ENCODE data around the gene HMGXB3.
A peak's percentile ranks its signal among the peaks of the same experiment; 100 is the strongest.
"Not testable (repeated sequence)": the region's sequence is repeated elsewhere in the genome, so short reads cannot be mapped to it uniquely, and the experiment has no call there.

Gene HMGXB3

DNA sequence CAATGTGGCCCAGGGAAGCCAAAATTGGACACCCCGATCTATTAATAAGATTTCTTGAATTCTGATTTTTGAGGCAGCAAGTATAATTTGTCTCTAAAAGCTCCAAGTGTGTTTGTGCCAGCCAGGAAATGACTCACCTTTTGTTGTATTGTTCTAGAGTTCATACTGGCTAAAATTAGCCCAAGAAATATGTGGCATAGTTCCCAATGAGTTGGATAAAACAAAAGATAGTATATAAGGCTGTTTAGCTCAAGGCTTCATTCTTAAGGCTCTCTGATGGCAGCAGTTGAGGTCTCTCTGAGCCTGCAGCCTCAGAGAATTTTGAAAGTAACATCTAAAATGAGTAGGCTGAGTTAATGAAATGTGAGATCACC is 21.6 kb downstream of the HMGXB3 start:
- peak; percentile 77 for DNase-seq (ENCODE audit: low read depth)

DNA sequence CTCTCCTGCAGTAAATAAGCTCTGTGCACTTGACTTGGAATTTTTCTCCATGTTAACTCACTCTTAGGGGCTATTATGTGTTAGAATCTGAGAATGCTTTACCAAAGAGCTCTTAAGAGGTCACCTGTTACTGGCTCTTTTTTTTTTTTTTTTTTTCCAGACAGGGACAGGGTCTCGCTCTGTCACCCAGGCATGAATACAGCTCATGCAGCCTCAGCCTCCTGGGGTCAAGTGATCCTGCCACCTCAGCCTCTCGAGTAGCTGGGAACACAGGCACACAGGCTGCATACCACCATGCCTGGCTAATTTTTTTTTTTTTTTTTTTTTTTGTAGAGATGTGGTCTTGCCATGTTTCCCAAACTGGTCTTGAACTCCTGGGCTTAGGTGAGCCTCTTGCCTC is 22.1 kb downstream of the HMGXB3 start:
- DNase-seq (ENCODE audit: low read depth): no peak

DNA sequence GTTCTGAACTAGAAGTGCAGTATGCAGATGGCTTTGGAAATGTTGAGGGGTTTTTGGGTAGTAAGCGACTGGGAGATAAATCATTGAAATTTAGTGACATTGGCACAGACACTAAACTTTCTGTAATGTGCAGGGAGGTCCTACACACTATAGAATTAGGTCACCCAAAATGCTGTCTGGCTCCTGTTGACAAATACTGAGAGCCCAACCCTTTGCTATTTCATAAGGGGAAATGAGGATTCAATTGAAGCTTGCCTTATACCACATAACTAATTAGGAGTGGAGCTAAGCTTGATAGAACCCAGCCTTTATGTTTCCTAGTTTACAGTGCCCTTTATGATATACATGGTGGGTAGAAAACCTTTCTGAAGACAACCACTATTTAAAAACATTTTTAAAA is 22.6 kb downstream of the HMGXB3 start:
- DNase-seq (ENCODE audit: low read depth): no peak

DNA sequence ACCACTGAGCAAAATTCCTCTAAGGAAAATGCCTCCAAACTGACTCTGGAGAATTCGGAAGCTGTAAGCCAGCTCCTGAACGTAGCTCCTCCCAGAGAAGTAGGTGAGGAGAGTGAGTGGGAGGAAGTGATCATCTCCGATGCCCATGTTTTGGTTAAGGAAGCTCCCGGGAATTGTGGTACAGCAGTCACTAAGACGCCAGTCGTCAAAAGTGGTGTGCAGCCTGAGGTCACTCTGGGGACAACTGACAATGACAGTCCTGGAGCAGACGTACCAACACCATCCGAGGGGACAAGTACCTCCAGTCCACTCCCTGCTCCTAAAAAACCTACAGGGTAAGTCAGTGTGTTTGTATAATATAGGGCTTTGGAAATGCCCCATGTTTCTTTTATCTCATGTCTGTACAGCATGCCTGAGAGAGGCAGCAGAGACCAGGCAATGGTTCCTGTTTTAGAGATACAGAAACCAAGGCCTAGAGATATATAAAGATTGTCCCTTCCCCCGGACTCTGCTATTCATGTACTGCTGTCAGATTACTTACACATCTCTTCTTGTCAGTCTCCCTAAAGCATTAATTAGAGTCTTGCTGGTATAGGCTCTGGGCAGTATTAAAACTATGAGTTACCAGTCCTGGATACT is 23.9 kb downstream of the HMGXB3 start:
- no peak for DNase-seq (ENCODE audit: low read depth)

DNA sequence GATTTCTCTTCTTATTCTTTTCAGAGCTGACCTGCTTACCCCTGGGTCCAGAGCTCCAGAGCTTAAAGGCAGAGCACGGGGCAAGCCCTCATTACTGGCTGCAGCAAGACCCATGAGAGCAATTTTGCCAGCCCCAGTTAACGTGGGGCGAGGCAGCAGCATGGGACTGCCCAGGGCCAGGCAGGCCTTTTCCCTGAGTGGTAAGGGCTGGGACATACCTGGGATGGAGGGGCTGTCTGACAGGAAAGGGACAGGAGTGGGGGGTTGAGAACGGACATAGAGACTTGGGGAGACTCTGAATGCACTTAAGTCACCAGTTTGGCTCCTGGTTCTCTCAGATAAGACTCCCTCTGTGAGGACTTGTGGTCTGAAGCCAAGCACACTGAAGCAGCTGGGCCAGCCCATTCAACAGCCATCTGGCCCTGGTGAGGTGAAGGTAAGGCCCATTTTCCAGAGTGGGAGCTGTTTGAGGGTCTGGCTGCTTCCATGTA is 26.2 kb downstream of the HMGXB3 start:
- DNase-seq (ENCODE audit: low read depth): no peak

DNA sequence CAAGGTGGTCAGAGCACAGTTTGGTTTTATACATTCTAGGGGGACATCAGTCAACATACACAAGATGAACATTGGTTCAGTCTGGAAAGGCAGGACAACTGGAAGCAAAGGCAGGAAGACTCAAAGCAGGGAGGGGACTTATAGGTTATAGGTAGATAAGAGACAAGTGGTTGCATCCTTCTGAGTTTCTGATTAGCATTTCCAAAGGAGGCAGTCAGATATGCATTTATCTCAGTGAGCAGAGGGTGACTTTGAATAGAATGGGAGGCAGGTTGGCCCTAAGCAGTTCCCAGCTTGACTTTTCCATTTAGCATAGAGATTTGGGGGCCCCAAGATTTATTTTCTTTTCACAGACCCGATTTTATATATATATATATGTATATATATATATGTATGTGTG is 27.5 kb downstream of the HMGXB3 start:
- not testable (repeated sequence) for DNase-seq (ENCODE audit: low read depth)

DNA sequence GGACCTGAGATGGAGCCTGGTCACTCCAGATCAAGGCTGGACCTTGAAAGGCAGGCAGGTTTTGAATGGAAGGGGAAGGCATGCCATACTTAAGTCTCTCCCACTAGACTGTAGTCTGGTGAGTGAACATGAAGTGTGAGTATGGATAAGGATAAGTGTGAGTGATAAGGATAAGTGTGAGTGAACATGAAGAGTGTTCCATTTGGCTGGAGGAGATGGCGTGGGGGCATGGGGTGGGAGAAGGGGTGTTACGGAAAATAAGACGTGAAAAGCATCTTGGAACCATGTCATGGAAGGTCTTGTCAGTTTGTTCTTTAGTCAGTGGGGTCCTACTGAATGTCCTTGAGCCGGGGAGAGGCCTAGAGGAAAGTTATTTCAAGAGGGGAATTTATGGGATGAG is 32.8 kb downstream of the HMGXB3 start:
- DNase-seq (ENCODE audit: low read depth): no peak

DNA sequence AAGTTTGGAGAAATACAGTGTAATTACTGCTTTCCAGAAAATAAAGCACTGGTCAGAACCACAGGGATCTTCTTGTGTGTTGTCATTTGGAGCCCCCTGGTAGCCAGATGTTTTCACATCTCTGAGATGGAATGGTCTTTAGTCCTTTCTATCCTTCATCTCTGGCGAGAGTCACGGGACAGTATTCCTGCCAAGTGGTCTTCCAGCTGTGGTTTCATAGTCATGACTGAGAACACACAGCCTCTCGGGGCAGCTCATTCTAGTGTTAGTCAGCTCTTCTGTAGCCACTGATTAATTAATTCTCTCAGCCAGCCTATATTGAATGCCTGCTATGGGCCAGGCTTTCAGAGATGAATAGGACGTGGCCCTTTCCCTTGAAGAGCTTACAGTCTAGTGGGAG is 34.1 kb downstream of the HMGXB3 start:
- peak; percentile 86 for DNase-seq (ENCODE audit: low read depth)

DNA sequence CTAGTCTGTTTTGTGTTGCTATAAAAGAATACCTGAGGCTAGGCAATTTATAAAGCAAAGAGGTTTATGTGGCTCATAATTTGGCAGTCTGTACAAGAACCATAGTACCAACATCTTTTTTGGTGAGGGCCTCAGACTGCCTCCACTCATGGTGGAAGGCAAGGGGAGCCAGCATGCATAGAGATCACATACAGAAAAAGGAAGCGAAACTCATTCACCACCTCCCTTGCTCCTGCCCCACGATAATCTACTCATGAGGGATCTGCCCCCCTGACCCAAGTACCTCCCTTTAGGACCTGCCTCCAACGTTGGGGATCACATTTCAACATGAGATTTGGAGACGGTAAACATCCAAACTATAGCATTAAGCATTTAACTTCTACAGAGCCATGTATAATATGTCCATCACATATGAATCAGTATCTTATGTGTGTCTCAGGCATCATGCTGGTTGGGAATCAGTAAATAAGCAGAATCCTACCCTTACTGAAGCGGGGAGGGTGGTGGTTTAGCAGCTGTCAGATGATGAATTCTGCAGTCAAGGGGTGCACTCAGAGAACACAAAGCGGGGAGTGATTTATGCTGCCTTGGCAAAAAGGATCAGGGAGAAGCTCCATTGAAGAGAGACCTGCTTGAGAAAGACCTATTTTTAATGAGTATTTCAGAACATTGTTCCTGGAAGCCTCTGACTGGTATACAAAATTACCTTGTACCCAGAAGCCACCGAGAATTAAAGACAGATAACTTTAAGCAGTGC is 34.8 kb downstream of the HMGXB3 start:
- DNase-seq (ENCODE audit: low read depth): no peak

DNA sequence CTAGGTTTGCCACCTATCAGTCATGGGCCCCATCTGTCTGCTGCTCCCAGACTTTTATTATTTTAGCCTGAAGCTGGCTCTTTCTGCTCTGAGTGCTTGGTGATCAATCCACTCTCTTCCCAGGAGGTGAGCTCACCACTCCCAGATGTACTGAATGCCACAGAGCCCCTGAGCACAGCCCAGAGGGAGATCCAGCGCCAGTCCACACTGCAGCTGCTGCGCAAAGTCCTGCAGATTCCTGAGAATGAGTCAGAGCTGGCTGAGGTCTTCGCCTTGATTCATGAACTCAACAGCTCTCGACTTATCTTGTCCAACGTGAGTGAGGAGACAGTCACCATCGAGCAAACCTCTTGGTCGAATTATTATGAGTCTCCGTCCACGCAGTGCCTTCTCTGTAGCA is 36.0 kb downstream of the HMGXB3 start:
- DNase-seq (ENCODE audit: low read depth): peak; percentile 96

DNA sequence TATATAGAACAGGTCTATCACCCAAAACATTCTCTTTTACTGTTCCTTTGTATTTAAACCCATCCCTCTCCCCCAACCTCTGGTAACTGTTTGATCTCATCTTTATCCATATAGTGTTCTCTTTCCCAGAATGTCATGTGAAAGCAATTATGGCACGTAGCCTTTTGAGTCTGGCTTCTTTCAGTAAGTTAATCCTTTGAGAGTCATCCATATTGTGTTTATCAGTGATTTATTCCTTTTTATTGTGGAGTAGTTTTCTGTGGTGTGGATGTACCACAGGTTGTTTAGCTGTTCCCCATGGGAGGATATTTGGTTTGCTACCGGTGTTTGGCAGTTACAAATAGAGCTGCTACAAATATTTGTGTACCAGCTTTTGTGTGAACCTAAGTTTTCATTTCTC is 38.0 kb downstream of the HMGXB3 start:
- no peak for DNase-seq (ENCODE audit: low read depth)

DNA sequence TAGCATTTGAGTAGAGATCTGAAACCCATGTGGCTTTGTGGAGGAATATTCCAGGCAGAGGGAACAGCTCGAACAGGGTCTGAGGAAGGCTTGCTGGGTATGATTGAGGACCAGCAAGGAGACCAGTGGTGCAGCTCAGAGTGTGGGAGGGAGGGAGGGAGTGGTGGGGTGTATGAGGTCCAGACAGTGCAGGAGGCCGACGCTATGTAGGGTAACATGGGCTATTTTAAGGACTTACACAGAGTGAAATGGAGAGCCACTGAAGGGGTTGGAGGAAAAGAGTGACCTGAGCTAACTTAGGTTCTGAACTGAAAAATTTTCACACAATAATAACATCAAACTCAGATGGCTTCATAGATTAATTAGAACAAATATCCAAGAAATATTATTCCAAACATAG is 41.9 kb downstream of the HMGXB3 start:
- no peak for DNase-seq (ENCODE audit: low read depth)

DNA sequence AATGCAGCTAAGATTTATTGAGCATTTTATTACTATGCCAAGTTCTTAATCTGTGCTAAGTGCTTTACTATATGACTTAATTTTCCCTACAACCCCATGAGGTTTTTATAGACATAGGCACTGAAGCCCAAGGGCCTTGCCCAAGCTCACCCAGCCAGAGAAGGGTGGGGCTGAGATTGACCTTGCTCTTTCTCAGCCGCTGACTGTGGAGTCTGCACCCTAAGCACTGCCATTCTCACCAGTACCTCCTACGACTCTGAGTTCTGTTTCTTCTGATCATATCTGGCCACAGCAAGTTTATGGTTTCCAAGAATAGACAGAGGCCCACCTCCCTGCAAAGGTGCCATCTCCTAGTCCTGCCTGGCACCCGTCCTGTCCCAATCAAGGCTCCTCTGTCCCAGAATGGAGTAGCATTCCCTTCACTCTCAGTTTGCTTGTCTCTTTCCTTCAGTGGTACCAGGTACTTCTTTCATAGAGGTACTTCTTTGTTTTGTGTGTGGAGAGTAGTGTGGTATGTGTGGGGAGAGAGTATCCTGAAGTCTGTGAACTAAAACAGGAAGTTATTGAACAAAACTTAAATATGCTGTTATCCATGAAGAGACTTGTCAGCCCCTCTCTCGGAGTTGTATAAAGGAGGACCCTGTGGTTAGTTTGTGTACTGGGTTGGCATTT is 43.3 kb downstream of the HMGXB3 start:
- no peak for DNase-seq (ENCODE audit: low read depth)

DNA sequence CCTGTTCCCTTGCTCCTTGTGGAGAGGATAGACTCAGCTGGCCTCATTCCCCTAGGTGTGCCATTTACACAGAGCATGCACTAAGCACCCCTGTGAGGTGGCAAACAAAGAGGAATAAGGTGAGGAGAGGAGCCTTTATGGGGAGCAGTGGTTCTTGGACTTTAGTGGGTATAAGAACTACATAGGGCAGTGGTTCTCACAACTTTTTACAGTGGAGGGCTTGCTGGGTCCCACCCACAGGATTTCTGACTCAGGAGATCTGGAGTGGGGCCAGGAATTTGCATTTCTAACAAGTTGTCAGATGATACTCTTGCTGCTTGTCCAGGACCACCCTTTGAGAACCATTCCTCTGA is 43.8 kb downstream of the HMGXB3 start:
- no peak for DNase-seq (ENCODE audit: low read depth)

DNA sequence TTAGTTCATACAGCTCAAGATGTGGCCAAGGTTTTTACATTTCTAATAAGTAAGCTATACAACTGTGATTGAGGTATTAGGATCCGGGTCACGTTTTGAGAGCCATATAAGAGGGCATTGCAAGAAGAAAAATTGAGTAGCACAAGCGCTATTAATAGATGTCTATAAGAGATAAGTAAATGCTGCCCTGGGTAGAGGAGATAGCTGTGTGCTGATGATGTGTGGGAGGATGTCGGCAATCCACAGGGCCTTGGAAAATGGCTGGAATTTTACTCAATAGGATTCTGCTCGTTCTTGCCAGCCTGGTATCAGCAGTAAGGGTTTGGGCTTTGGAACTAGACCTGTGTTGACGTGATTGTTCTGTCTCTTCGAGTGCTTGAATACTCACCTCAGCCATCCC is 44.2 kb downstream of the HMGXB3 start:
- DNase-seq (ENCODE audit: low read depth): no peak

DNA sequence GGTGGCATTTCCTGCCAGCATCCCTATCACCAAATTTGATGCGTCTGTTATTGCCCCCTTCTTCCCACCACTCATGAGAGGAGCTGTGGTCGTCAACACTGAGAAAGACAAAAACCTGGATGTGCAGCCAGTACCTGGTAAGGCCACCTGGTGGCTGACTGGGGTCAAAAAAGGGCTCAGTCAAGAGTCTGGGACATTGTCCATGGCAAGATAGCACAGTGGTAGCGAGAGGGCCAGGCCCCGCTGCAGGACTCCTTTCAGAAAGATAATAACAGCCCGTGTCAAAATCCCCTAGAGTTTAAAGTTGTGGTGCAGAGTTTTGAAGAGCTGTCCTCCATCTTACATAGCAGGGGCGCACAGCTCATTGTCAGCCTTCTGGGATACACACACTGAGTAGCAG is 45.0 kb downstream of the HMGXB3 start:
- DNase-seq (ENCODE audit: low read depth): no peak

DNA sequence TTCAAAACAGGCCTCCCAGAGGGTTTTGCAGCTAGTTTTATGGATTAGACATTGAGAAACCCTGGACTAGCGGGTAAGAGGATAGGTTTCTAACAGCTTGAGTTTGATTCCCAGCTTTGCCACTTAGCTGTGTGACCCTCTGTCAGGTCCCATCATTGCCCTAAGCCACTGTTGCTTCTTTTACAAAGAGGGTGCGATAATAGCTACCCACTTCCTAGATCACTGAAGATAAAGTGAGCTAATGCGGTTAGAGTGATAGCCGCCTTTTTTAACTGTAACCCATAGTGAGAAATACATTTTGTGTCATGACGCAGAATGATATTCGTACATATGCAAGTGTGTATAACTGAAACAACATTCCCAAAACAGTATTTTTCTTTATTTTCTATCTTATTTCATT is 45.5 kb downstream of the HMGXB3 start:
- no peak for DNase-seq (ENCODE audit: low read depth)

DNA sequence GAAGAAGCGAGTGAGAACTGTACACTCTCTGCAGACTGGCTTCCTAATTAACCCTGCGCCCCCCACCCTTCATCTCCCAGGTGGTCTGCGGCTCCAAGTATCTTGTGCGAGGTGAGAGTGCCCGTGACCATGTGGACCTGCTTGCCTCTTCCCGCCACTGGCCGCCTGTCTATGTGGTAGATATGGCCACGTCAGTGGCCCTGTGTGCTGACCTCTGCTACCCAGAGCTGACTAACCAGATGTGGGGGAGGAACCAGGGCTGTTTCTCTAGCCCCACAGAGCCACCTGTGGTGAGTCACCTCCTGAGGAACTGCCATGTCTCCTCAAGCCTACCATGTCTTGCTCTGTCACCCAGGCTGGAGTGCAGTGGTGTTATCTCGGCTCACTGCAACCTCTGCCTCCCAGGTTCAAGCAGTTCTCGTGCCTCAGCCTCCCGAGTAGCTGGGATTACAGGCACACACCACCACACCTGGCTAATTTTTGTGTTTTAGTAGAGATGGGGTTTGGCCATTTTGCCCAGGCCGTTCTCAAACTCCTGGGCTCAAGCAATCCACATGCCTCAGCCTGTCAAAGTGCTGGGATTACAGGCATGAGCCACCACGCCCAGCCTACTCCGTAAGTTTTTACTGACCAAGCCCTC is 49.8 kb downstream of the HMGXB3 start:
- DNase-seq (ENCODE audit: low read depth): not testable (repeated sequence)

DNA sequence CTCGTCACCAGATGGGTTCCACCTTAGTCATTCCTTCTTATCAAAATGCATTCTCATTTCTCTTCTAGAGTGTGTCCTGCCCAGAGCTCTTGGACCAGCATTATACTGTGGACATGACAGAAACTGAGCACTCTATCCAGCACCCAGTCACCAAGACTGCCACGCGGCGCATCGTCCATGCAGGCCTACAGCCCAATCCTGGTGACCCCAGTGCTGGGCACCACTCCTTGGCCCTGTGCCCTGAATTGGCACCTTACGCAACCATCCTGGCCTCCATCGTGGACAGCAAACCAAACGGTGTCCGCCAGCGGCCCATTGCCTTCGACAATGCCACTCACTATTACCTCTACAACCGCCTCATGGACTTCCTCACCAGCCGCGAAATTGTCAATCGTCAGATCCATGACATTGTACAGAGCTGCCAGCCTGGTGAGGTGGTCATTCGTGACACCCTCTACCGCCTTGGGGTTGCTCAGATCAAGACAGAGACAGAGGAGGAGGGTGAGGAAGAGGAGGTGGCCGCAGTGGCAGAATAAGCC is 51.2 kb downstream of the HMGXB3 start:
- DNase-seq (ENCODE audit: low read depth): no peak

DNA sequence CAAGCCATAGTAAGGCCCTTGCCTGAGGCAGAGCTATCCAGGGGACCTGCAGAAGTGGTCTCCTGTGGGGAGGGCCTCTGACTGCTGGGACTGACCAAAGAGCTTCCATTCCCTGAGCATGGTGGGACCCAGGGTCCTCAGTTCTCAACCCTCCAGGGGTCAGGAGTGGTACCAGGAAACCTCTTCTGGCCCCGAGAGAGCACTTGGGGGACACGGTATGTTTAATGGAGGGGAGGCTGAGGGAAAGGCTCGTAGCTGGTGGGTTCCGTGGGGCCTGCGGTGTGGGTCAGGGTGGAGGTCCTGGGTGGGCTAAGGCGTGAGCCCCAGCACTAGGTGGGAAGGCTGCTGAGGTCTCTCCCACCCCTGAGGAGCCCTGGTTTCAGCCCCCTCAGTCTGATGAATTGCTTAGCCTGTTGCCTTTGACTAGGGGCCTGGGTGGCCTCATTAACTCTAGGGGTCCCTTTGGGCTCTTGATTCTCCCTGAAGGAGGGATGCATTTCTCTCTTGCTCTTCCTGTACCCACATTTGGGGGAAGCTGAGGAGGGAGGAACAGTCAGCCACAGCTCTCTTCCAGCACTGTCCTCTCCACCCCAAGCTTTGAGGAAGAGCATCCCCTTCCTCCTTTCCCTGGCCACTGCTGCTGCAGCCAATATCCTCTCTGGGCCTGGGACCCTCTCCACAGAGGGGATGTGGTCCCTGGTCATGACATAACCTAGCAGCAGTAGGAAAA is 51.9 kb downstream of the HMGXB3 start:
- DNase-seq (ENCODE audit: low read depth): no peak

DNA sequence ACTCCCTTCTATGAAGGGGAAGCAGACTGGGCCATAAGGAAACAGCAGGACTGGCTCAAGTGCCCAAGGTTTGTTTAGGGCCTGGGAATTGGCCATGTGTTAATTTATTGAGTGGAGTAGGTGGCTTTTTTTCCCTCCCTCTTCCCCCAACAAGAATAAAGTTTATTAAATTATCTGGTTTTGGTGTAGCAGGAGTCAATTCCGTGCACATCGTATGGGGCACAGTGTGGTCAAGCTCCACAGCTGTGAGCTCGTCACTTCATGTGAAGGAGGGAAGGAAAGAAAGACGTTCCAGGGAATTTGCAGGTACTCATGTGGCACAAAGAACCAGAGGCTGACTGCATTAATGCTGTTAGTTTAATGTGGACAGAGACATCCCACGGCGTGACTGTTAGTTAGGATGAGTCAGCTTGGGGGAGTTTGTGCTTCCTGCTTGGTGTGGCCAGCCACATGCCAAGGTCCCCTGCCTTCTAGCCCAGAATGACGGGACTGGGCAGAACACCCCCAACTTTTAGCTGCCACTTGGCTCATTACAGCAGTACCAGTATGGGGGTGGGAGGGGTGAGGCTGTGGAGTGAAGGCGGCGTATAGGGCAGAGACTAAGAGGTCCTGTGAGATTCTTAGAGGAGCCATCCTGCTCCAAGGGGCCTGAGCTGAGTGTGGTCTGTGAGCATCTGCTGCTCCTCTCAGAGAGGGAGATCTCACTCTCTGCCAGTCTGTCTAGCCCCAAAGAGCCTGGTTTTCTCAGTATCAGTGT is 52.6 kb downstream of the HMGXB3 start:
- peak; percentile 52 for DNase-seq (ENCODE audit: low read depth)
